A673 (cell line): Measurements from ENCODE around the gene PML.

Experiments
- CTCF ChIP-seq: fragments of 300-800, 200-600 bp; sonication (generic); conservative IDR thresholded peaks from 2 replicates; pipeline ENCODE4 v1.5.1; 2017; ENCODE audit warnings: low read depth, mild to moderate bottlenecking, antibody characterized with exemption, low read length, moderate library complexity, mixed read lengths
- EZH2 ChIP-seq: fragments of 200-600 bp; sonication (generic); IDR thresholded peaks from 2 replicates; pipeline ENCODE4 v1.6.1; 2017; ENCODE audit warnings: borderline replicate concordance, low read depth, mild to moderate bottlenecking, mixed read lengths, antibody characterized with exemption, low read length; ENCODE audit not compliant: poor library complexity, severe bottlenecking

- no peak for TF ChIP-seq CTCF
- TF ChIP-seq EZH2 = no peak
Observed at GRCh38 chr15:74022706-74023470, 28.4 kb downstream of the PML start.
